Psoas muscle (tissue), 8 donors: Measurements from ENCODE around the gene TNFSF13. TPM values are rescaled to one million over a fixed set of nuclear protein-coding genes. Genes with fewer than 3 reads are reported as not detected.

Experiments used
- ATAC-seq, 4 donors: fragments of 200-7000 bp; cut with Tn5 transposase; one replicate each; pipeline ENCODE4 v1.9.1; 2020; ENCODE audit warnings: moderate library complexity in 3 of 4, mild to moderate bottlenecking in 2 of 4
- DNase-seq, 2 donors: peaks; one replicate each; pipeline ENCODE4 v3.0.0-alpha.2; 2020
- H3K27ac ChIP-seq: fragments of 200-600 bp; one replicate; pipeline ENCODE4 v1.8.0; 2022
- H3K27me3 ChIP-seq, 3 donors: fragments of 200-600 bp in 1 of 3; one replicate each; pipeline versions ENCODE4 v1.6.1 to v1.8.0; 2013 to 2022; ENCODE audit warnings: low read length in 2 of 3, mild to moderate bottlenecking in 2 of 3, moderate library complexity in 1 of 3; ENCODE audit not compliant: insufficient read depth in 3 of 3
- H3K36me3 ChIP-seq, 2 donors: fragments of 200-600 bp in 1 of 2; one replicate each; pipeline versions ENCODE4 v1.6.1 to v1.8.0; 2013 to 2022; ENCODE audit warnings: low read depth in 1 of 2, mild to moderate bottlenecking in 1 of 2, moderate library complexity in 1 of 2; ENCODE audit not compliant: insufficient read depth in 1 of 2
- H3K4me1 ChIP-seq: fragments of 200-600 bp; one replicate; pipeline ENCODE4 v1.8.0; 2022
- H3K4me3 ChIP-seq: fragments of 200-600 bp; one replicate; pipeline ENCODE4 v1.8.0; 2022; ENCODE audit warnings: mild to moderate bottlenecking
- H3K9me3 ChIP-seq: fragments of 200-600 bp; one replicate; pipeline ENCODE4 v1.8.0; 2022
- WGBS, 3 donors: extraction: QIAGEN DNeasy Blood & Tissue Kit; methylation state at CpG; one replicate each; pipeline versions ENCODE4 v1.1.6 to v1.1.7; 2013; 5-methylcytosine and 5-hydroxymethylcytosine counted together
- intact Hi-C, 2 donors: fragments of 100-400 bp; cut with DNase I; formaldehyde crosslinking; loops; one replicate each; pipeline versions ENCODE4 v1.11.0 to v1.14.2; 2022
- polyA plus RNA-seq, 3 donors: library from polyadenylated mRNA; stranded (reverse); fragments of 200-250 nt; gene quantifications; one replicate each; pipeline ENCODE4 v1.2.3, GENCODE V29; 2013
- total RNA-seq, 4 donors: library from RNA; stranded (reverse); fragmentation: NEBNext Ultra II Directional in 2 of 4; extraction: Animal tissue kit (Norgen Biotek cat#: 25700) in 2 of 4; gene quantifications; one replicate each; pipeline versions ENCODE4 v1.2.1 to v1.2.4, GENCODE V29; 2021 to 2023
- TF ChIP-seq, protein P1 (sequence below): fragments of 200-600 bp; IDR thresholded peaks from one replicate; pipeline ENCODE4 v1.8.0; 2022; ENCODE audit warnings: antibody characterized with exemption
- donor health status: healthy with polysubstance abuse.
- donor health status: DM: no; HTN: no; CAD: no; lungs with moderate emphysema.
- donor health status: Bipolar disorder and iron deficiency.
- donor health status: healthy.
- donor health status: DM: yes; HTN: yes; CAD: no.
- donor health status: DM: no; HTN: no; CAD: no.
- donor health status: DM: no; HTN: no; CAD: no.
- donor health status: DM: yes; HTN: yes; CAD: no.

Gene TNFSF13
- total and polyA plus RNA-seq, 7 donors, result 2.8 to 5.4 (median 4.0) TPM

DNA sequence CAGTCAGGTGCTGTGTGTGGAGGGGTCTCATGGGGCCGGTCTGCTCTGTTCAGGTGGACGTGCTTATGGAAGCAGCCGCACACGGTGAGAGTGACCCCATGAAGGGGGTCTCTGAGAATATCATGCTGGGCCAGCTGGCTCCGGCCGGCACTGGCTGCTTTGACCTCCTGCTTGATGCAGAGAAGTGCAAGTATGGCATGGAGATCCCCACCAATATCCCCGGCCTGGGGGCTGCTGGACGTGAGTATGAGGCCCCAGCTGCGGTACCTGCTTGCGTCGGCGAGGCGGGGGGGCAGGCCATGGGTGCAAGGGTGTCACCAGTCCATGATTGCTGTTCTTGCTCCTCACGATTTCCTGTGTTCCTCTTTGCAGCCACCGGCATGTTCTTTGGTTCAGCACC, 46.4 kb upstream of the TNFSF13 start:
- Histone ChIP-seq H3K4me3 (no peak overlapping the region), H3K27me3 (no peaks in the 10 kb centered on the region), H3K27ac (no peak overlapping the region), H3K36me3 (peaks cover 4 to 75% of the 10 kb centered on the region in 2 donors), H3K4me1 (no peaks in the 10 kb centered on the region), H3K9me3 (no peaks in the 10 kb centered on the region)
- DNase-seq (no peak), ATAC-seq (no peak)
- WGBS, 3 donors, result 86 to 90% (median 90%) methylated on average over 15 of the region's 15 CpGs
- intact Hi-C loops, result loop anchor here in 1 of 2 donors (5.0 kb wide), 1 partner anchor 50 kb away; the partner anchor contains the start of gene SENP3
- TF ChIP-seq, protein P1, sequence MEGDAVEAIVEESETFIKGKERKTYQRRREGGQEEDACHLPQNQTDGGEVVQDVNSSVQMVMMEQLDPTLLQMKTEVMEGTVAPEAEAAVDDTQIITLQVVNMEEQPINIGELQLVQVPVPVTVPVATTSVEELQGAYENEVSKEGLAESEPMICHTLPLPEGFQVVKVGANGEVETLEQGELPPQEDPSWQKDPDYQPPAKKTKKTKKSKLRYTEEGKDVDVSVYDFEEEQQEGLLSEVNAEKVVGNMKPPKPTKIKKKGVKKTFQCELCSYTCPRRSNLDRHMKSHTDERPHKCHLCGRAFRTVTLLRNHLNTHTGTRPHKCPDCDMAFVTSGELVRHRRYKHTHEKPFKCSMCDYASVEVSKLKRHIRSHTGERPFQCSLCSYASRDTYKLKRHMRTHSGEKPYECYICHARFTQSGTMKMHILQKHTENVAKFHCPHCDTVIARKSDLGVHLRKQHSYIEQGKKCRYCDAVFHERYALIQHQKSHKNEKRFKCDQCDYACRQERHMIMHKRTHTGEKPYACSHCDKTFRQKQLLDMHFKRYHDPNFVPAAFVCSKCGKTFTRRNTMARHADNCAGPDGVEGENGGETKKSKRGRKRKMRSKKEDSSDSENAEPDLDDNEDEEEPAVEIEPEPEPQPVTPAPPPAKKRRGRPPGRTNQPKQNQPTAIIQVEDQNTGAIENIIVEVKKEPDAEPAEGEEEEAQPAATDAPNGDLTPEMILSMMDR, result no peak

DNA sequence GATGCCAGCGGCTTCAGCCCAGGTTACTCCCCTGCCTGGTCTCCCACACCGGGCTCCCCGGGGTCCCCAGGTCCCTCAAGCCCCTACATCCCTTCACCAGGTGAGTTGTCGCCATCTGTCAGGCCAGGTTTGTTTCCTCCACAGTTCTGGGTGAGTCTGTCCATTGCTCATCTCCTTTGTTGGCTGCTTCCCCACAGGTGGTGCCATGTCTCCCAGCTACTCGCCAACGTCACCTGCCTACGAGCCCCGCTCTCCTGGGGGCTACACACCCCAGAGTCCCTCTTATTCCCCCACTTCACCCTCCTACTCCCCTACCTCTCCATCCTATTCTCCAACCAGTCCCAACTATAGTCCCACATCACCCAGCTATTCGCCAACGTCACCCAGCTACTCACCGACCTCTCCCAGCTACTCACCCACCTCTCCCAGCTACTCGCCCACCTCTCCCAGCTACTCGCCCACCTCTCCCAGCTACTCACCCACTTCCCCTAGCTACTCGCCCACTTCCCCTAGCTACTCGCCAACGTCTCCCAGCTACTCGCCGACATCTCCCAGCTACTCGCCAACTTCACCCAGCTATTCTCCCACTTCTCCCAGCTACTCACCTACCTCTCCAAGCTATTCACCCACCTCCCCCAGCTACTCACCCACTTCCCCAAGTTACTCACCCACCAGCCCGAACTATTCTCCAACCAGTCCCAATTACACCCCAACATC, 45.6 kb upstream of the TNFSF13 start:
- WGBS, 3 donors, result 90 to 94% (median 91%) methylated on average over 20 of the region's 20 CpGs
- TF ChIP-seq, protein P1, result no peak
- H3K4me3 ChIP-seq, result no peak overlapping the region
- intact Hi-C loops, result loop anchor here in 1 of 2 donors (5.0 kb wide), 1 partner anchor 49 kb away; the partner anchor contains the start of gene SENP3
- DNase-seq, result no peak
- no peaks in the 10 kb centered on the region for H3K27me3 ChIP-seq
- ATAC-seq, result no peak
- no peaks in the 10 kb centered on the region for H3K9me3 ChIP-seq
- H3K27ac ChIP-seq, result no peak overlapping the region
- H3K36me3 ChIP-seq, result peaks cover 4 to 66% of the 10 kb centered on the region in 2 donors
- no peaks in the 10 kb centered on the region for H3K4me1 ChIP-seq

DNA sequence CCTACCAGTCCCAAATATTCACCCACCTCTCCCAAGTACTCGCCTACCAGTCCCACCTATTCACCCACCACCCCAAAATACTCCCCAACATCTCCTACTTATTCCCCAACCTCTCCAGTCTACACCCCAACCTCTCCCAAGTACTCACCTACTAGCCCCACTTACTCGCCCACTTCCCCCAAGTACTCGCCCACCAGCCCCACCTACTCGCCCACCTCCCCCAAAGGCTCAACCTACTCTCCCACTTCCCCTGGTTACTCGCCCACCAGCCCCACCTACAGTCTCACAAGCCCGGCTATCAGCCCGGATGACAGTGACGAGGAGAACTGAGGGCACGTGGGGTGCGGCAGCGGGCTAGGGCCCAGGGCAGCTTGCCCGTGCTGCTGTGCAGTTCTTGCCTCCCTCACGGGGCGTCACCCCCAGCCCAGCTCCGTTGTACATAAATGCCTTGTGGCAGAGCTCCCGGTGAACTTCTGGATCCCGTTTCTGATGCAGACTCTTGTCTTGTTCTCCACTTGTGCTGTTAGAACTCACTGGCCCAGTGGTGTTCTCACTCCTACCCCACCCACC, 44.6 kb upstream of the TNFSF13 start:
- H3K27ac ChIP-seq, result no peak overlapping the region
- H3K4me1 ChIP-seq, result no peaks in the 10 kb centered on the region
- no peak overlapping the region for H3K4me3 ChIP-seq
- TF ChIP-seq, protein P1, result no peak
- intact Hi-C loops, result loop anchor here (2.0 to 5.0 kb wide), 3 partner anchors 47 to 75 kb away; partner anchors contain the start of gene SENP3 (in 2 of the 2)
- WGBS, 3 donors, result 73 to 80% (median 76%) methylated on average over 17 of the region's 17 CpGs
- peak in 1 of 4 donors; percentile 7 for ATAC-seq
- no peak for DNase-seq
- H3K36me3 ChIP-seq, result peaks cover under 1 to 56% of the 10 kb centered on the region in 2 donors
- no peaks in the 10 kb centered on the region for H3K27me3 ChIP-seq
- H3K9me3 ChIP-seq, result no peaks in the 10 kb centered on the region

DNA sequence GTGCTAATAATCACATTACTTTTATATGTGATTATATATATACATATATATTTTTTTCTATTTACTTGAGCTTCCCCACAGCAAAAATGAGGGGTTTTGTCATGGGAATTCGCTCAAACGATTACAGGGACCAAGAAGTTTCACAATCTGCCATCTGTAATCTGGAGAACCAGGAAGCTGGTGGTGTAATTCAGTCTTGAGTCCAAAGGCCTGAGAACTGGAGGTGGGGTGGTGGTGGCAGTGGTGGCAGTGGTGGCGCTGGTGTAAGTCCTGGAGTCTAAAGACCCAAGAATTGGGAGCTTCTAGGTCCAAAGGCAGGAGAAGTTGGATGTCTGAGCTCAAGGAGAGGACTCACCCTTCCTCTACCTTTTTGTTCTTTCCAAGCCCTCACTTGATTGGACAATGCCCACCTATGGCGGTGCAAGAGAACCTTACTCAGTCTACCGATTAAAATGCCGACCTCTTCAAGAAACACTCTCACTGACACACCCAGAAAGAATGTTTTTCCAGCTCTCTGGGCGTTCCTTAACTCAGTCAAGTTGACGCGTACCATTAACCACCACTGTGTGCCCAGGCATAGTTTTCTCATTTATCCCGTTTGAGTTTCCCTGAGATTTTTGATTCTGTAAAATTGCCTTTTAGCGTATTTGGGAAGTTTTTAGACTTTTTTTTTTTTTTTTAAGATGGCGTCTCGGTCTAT, 42.5 kb upstream of the TNFSF13 start:
- TF ChIP-seq, protein P1, result no peak
- no peaks in the 10 kb centered on the region for H3K27me3 ChIP-seq
- no peak overlapping the region for H3K4me3 ChIP-seq
- intact Hi-C loops, result loop anchor here in 1 of 2 donors (2.0 kb wide), 2 partner anchors 45 to 73 kb away; partner anchors contain the start of gene SENP3
- ATAC-seq (no peak), DNase-seq (no peak)
- 87 to 90% (median 89%) methylated on average over 13 of the region's 13 CpGs for WGBS, 3 donors
- H3K4me1 ChIP-seq, result no peaks in the 10 kb centered on the region
- no peak overlapping the region for H3K27ac ChIP-seq
- H3K36me3 ChIP-seq, result peaks cover 0 to 35% of the 10 kb centered on the region in 2 donors
- H3K9me3 ChIP-seq, result no peaks in the 10 kb centered on the region
